AG04450 (cell line): Measurements from ENCODE around the gene SHMT2. TPM values are rescaled to one million over a fixed set of nuclear protein-coding genes. Genes with fewer than 3 reads are reported as not detected.
A peak's percentile ranks its signal among the peaks of the same experiment; 100 is the strongest.

ENCODE experiments used
- CTCF ChIA-PET: fragments of 300-600, 350-600 bp; formaldehyde crosslinking; extraction: SDS; loops from one replicate; lab custom pipeline; 2022; ENCODE audit warnings: antibody characterized with exemption, inconsistent platforms; lab: Charles Lee
- POLR2A ChIA-PET: fragments of 350-600 bp; formaldehyde crosslinking; extraction: SDS; loops from one replicate; lab custom pipeline; 2021; ENCODE audit warnings: antibody characterized with exemption, inconsistent platforms; lab: Yijun Ruan, JAX
- DNase-seq: peaks from one replicate; pipeline ENCODE4 v3.0.0-alpha.2; 2011; ENCODE audit warnings: low read depth, low spot score
- H3K27ac ChIP-seq: one replicate; pipeline ENCODE4 v1.5.1; 2012; ENCODE audit warnings: low read depth, low read length, control low read depth
- H3K27me3 ChIP-seq: one replicate; pipeline ENCODE4 v1.6.0; 2012; ENCODE audit warnings: low read length; ENCODE audit not compliant: control insufficient read depth, insufficient read depth
- H3K4me3 ChIP-seq: 2 replicates; pipeline ENCODE4 v1.5.1; 2011; ENCODE audit warnings: mild to moderate bottlenecking, low read depth, low read length, control low read depth
- H3K9me3 ChIP-seq: 2 replicates; pipeline ENCODE4 v1.5.1; 2012; ENCODE audit warnings: low read length; ENCODE audit not compliant: control insufficient read depth, insufficient read depth
- polyA plus RNA-seq: library from polyadenylated mRNA; depleted of rRNA; stranded (reverse); fragments of >200 nt; gene quantifications from 2 replicates; pipeline ENCODE4 v1.2.3, GENCODE V29; 2011
- TF ChIP-seq, protein P1 (sequence below): IDR thresholded peaks from 2 replicates; pipeline ENCODE4 v1.5.1; 2011; ENCODE audit warnings: low read depth, low read length, control low read depth, inconsistent platforms

Gene SHMT2
- polyA plus RNA-seq, 1 experiment: 266 TPM

DNA sequence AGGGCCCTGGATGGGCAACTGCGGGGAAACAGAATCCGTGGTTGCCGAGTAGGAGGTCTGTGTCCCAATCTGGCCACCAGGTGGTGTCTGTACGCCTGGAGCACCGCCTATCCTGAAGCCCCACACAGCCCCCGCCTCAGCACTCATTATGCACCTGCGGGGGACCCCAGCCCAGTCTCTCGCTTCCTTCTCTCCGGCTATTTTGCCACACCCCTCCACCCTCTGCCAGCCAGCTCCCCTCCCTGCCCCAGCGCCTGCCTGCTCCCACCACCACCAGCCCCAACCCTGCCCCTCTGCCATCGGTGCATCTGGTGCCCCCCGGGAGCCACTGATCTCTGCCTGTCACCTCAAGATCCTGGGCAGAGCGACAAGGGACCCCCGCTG, 15.1 kb upstream of the SHMT2 start:
- POLR2A ChIA-PET: interaction anchor here (0.5 to 4.7 kb wide), 5 partner anchors 16 to 25 kb away, joined by 3 to 24 read pairs (median 3); partner anchors contain the start of gene SHMT2
- H3K9me3 ChIP-seq: no peaks in the 10 kb centered on the region; the same call in 1 of the 2 replicates
- peaks cover 35% of the 10 kb centered on the region for H3K27me3 ChIP-seq
- H3K27ac ChIP-seq: no peak overlapping the region
- CTCF ChIA-PET: interaction anchor here (0.6 to 7.0 kb wide), 26 partner anchors 9 to 249 kb away, joined by 3 to 161 read pairs (median 4); partner anchors contain the start of genes GLI1, INHBE and SHMT2
- TF ChIP-seq, protein P1, sequence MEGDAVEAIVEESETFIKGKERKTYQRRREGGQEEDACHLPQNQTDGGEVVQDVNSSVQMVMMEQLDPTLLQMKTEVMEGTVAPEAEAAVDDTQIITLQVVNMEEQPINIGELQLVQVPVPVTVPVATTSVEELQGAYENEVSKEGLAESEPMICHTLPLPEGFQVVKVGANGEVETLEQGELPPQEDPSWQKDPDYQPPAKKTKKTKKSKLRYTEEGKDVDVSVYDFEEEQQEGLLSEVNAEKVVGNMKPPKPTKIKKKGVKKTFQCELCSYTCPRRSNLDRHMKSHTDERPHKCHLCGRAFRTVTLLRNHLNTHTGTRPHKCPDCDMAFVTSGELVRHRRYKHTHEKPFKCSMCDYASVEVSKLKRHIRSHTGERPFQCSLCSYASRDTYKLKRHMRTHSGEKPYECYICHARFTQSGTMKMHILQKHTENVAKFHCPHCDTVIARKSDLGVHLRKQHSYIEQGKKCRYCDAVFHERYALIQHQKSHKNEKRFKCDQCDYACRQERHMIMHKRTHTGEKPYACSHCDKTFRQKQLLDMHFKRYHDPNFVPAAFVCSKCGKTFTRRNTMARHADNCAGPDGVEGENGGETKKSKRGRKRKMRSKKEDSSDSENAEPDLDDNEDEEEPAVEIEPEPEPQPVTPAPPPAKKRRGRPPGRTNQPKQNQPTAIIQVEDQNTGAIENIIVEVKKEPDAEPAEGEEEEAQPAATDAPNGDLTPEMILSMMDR: peak; percentile 79
- H3K4me3 ChIP-seq: no peak overlapping the region
- DNase-seq: peak; percentile 21

DNA sequence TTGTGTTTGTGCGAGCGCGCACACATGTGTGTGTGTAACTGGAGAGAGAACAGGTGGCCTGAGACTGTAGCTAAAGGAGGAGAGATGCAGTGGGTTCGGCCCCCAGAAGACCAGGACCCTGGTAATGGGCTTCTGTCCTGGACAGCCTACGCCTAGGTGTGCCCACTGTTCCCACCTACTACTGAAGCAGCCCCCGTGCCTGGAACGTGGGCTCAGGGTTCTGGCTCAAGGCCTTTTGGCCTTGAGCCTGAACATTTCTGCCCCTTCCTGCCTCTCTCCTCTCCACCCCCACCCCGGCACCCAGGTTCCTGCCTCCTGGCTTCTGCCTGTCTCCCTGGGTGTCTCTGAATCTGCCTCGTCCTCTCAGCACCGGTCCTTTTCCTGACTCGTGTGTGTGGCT, 14.4 kb upstream of the SHMT2 start:
- POLR2A ChIA-PET: interaction anchor here (1.8 to 4.7 kb wide), 2 partner anchors 15 to 24 kb away, joined by 4 to 24 read pairs; partner anchors contain the start of gene SHMT2
- CTCF ChIA-PET: interaction anchor here (1.4 to 7.0 kb wide), 6 partner anchors 9 to 241 kb away, joined by 4 to 161 read pairs (median 22); partner anchors contain the start of genes INHBE and SHMT2
- no peak overlapping the region for H3K27ac ChIP-seq
- DNase-seq: no peak
- H3K4me3 ChIP-seq: no peak overlapping the region
- TF ChIP-seq, protein P1: no peak
- H3K9me3 ChIP-seq: no peaks in the 10 kb centered on the region; the same call in 1 of the 2 replicates
- peaks cover 41% of the 10 kb centered on the region for H3K27me3 ChIP-seq

DNA sequence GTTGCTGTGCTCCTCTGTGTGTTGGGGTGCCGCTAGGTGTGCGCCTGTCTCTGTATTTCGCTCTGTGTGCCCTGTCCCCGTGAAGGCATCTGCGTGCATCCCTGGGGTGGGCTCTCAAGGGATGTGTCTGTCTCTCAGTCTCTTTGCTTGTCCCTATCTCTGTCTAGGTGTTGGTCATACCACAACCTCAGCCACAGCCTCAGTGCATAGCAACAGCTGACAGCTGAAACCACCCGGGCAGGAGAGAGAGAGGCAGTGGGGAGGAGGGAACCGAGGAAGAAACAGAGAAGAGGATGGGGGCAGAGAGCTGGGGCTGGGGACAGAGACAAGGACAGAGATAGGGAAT, 13.9 kb upstream of the SHMT2 start:
- TF ChIP-seq, protein P1: no peak
- ChIA-PET CTCF (interaction anchor here (7.0 kb wide), 1 partner anchor 25 kb away, joined by 161 read pairs; a partner anchor contains a TSS), POLR2A (interaction anchor here (0.7 to 4.7 kb wide), 4 partner anchors 11 to 26 kb away, joined by 3 to 24 read pairs (median 4); partner anchors contain the start of gene SHMT2)
- Histone ChIP-seq H3K27me3 (peaks cover 43% of the 10 kb centered on the region), H3K27ac (no peak overlapping the region), H3K4me3 (peak overlapping the region; percentile 17; the same call in 1 of the 2 replicates), H3K9me3 (no peaks in the 10 kb centered on the region; the same call in 1 of the 2 replicates)
- no peak for DNase-seq

DNA sequence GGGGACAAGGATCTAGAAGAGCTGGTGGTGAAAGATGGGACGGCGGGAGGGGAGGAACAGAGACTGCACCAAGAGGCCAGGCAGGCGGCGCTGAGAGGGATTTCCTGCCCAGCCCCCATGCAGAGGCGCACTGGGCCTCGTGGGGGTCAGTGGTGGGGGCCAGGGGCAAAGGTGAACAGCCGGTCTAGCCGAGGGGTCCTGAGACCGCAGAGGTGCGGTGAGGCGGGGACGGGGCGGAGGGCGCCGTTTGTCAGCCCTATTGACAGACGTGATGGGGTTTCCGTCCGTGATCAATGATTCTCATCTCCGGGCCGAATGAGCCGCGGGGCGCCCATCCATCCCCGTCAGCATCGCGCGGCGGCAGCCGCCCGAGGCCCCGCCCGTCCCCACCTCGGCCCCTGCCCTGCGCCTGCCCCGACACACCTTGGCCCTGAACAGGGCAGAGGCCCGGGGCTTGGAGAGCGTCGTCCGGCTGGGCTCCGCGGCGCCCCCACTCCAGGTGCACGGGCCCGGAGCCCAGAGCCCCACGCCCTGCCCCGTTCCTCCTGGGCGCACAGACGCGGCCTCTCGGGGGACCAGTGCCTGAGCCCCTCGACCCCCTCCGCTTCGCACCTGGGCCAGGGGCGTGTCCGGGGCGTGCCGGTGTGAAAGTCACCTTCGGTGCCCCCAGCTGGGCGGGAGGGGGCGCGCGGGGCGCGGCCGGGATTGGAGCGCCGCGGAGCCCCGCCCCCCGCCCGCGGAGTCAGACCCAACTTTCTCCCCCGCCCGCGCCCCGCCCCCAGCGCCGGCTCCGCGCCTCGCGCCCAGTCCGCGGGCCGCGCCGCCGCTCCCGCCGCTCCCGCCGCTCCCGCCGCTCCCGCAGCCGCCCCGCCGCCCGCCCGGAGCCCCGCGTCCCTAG, 13.2 kb upstream of the SHMT2 start, which contains the start of gene NXPH4:
TSS of gene NXPH4 (plus strand) at position 781 of the 898 bp plus-strand sequence. CDS start 176 bp downstream, outside the sequence.
- DNase-seq: no peak

More for the DNA sequence above, 13.2 kb upstream of the SHMT2 start, which contains the start of gene NXPH4:
- Histone ChIP-seq H3K9me3 (no peaks in the 10 kb centered on the region; the same call in 1 of the 2 replicates), H3K27me3 (peaks cover 50% of the 10 kb centered on the region), H3K4me3 (peak within 1 kb of the TSS; percentile 61), H3K27ac (no peak within 1 kb of the TSS)
- ChIA-PET CTCF (interaction anchor here (7.0 kb wide), 1 partner anchor 25 kb away, joined by 161 read pairs; a partner anchor contains a TSS), POLR2A (interaction anchor here (0.7 to 4.7 kb wide), 4 partner anchors 10 to 26 kb away, joined by 3 to 24 read pairs (median 4); partner anchors contain the start of gene SHMT2)
- TF ChIP-seq, protein P1: no peak
